ENCODE measurements around the gene NFAM1.
A peak's percentile ranks its signal among the peaks of the same experiment; 100 is the strongest.

The NFAM1 gene

DNA sequence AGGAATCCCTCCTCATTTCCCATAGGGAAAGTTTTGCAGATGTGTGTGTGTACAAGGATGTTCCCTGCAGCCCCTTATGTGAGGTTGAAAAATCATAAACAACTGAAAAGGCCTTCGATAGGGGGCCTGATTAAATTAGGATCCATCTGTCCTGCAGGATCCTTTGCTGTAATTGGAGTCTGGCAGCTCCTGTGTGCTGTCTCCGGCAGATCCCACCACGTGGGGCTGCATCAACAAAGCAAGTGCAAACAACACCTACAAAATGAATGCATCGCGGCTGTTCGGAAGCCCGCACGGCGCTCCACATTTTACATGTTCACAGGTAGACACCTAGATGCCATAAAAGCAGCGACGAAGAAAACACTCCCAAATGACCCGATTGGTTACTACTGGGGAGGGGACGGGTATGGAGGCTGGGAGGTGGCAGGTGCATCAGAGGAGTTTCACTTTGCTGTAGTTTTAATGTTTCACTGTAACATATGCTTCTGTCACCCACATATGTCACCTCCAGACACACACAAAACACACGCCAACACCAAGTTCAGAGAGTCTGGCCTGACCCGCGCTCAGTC lies 52.2 kb downstream of the NFAM1 start:
- no peak for DNase-seq

DNA sequence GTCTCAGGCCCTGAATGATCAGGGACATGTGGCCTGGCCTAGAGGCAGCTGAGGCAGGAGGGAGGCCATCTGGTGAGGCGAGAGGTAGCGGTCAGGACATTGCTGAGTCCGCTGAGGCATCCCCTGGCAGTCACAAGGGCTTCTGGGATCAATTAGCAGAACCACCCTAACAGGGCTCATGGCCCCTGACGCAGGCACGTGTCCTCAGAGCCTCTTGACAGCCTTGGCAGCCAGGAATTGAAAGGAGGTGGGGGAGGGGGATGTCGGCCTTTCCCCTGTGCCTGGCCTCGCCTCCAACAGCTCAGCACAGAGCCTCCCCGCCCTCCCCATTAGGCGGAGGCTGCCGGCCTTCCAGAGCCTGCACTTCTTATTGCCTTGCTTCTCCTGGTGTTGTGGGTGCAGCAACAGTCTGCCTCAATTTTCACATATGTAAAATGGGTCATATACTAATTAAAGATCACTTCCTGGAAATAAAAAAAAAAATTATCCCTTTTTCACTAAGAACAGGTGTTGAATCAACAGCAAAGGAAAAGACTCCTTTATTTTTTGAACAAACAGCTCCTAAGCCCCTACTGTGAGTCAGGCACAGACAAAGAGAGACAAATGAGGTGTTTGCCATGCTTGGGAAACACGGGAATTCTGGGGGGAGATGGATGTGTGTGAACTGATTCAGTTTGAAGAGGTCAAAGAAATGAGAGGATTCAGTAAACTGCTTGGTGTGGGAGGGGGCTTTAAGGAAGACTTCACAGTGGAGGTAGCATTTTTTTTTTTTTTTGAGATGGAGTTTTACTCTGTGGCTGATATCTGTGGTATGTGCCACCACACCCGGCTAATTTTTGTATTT lies 55.3 kb downstream of the NFAM1 start:
- no peak for DNase-seq

DNA sequence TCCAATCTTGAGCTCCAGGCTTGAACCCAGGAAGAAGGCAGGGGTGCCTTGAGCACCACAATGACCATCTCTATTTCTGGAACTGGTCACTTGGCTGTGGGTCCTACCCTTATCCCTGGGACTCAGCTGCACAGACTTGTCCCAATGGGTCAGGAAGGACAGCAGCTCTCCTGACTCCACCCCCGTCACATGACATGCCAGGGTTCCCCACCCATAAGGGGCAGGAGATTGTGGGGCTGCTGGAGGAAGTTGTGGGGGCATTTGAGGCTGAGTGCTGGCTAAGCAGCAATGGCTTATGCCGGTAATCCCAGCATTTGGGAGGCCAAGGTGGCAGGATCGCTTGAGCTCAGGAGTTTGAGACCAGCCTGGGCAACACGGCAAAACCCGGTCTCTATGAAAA lies 56.2 kb downstream of the NFAM1 start:
- DNase-seq, result no peak

DNA sequence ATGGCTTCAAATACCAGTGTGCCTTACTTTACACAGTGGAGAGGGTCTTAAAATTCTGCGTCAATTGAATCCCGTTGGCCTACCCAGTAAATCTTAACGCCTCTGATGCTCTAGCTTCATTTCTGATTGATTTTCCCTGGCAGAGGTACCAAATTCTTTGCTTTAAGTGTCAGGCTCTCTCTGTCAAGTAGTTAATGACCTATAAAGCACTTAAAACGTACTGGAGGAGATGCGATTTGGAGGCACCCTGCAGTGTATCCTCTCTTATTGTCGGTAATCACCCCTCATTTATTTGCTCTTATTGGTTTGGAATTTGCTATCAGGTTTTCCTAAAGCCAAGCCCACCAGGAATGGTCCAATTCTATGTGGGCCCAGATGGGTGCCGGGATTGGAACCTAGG lies 59.2 kb downstream of the NFAM1 start:
- DNase-seq, result no peak

DNA sequence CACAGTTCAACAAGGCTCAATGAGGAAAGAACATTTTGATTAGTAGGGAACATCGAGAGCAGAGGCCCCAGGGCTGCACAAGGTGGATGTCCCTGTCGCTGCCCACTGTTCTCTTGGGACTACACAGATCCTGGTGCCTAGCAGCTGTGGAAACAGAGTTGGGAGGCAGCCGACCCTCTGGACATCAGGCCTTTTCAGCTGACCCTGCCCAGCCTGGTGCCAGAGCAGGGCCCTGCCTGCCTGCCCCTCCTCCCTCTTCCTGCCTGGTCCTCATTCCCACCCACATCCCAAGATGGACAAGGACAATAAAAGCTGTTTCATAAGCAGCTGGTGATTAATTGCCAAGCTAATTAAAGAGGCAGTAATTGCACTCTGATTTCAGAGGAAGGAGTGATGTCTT lies 60.7 kb downstream of the NFAM1 start:
- DNase-seq, result no peak

DNA sequence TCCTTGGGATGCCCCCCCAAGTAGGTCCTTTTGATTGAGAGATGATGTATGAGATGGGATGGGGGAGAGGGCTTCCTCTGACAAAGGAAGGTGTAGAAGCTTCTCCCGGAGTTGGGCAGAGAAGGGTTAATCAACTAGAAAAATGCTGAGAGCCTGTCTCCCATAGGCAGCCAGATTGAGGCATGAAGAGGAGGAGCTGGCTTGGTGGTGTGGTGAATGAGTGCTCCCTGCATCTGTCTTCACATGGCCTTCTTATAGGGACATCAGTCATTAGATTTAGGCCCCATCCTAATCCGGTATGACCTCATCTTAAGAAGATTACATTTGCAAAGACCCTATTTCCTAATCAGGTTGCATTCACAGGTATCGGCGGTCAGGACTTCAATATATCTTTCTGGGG lies 61.1 kb downstream of the NFAM1 start:
- DNase-seq, result no peak

DNA sequence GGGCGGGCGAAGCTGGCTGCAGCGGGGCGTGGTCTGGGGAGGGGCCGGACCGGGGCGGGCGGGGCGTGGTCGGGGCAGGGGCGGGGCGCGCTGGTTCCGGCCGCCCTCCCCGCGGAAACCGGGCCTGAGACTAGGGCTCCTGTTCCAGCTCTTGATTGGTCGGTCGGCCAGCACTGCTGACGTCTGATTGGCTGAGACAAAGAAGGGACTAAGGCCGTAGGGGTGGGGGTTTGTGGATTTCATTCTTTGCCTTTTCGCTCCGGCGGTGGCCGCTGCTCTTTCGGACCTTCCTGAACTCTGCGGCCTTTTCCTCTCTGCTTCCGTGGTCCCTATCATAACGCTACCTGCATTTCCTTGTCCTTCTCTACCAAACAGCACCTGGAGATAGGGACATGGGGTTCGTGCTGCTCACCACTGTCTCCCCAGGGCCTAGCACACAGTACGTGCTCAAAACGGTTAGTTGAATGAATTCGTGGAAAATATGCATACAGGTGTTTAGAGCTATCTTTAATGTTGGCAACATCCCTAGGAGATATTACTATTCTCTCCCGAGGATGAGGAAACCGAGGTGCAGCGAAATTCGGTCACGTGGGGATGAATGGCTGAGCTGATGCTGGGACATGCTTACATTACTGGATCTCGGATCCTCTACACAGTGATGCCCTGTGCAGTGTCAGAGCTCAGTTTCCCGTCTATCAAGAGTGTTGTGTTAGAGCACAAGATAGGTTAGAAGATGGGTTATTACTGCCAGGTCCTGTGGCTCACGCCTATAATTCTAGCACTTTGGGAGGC lies 62.8 kb downstream of the NFAM1 start:
- peak; percentile 69 for DNase-seq

DNA sequence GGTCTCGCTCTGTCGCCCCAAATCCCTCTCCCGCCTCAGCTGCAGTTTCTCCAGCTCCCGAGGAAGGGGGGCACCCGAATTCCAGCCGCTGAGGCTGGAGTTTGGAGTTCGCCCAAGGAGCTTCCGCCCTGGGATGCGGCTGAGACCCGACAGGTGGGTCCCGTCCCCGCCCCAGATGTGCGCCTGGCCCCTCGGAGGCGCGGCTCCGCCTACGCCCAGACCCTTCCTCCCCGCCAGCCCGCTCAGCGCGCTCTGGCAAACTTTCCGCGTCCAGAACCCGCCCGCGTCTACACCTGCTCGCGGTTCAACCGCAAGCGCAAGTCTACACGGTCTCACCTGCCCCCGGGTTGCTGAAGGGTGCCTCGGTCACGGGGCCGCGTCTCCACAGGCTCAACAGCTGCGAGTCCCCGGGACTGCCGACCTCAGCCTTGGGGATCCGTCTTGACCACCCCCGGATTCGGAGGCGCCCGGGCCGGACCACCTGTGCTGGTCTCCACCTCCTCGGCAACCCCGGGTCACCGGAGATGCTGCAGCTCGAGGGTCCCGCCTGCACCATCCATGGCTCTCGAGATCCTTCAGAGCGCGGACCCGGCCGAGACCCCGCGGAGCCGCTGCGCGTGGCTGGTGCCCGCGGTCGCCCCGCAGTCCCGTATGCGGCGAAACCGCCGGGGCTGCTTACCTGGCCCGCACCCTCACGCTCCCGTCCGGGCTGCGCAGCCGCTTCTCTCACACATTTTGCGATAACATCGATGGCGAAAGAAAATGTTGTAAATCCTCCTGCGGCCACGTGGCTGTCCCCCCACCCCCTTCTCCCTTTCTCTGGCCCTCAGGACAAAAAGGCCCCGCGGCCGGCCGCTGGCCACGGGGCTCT lies 63.6 kb downstream of the NFAM1 start:
- DNase-seq, result no peak

DNA sequence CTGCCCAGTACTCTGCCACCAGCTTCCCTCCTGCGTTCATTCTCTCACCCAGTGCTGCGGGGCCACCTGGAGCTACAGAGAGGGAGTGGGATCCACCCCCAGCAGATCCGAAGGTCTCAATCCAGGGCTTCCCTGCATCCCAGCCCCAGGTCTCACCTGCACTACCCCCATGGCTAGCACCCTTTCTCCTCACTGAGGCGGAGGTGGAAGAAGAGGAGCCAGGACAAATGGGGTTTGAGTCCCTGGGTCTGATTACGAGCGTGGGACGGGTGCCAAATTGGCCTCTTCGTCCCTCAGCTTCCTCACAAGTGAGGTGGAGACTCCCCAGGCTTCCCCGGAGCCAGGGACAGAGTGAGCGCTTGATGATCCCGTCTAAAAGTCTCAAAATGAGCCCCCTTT lies 64.2 kb downstream of the NFAM1 start:
- DNase-seq, result no peak

DNA sequence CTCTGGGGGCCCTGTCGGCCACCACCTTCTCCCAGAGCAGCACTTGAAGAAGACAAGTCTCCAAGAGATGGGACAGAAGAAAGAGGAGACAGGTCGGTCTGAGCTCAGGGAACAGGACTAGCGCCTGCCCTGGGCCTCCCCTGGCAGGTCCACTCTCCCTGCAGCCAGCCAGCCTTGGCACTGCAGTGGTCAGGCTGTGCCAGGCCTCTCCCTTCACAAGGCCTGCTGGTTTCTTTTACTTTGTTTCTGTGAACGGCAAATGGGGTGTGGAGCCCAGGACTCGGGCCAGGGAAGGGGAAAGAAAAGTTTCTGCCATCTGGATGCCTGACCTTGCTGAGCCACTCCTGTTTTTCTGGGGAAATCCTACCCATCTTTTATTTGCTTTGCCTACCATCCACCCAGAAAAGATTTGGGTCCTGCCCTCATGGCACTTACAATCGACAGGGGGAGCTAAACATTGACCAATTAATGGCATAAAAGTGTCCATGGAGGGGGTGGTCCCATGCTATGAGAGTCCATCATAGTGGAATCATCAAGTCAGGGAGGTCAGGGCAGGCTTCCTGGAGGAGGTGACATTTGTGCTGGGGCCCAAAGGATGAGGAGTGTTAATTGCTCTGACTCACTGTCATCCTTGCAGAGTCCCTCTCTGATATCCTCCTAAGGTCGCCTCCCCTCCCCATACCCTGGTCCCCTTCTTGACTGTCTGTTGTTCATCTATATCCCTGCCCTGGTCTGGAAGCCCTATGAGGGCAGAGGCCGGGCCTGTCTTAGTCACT lies 65.2 kb downstream of the NFAM1 start:
- DNase-seq, result no peak

DNA sequence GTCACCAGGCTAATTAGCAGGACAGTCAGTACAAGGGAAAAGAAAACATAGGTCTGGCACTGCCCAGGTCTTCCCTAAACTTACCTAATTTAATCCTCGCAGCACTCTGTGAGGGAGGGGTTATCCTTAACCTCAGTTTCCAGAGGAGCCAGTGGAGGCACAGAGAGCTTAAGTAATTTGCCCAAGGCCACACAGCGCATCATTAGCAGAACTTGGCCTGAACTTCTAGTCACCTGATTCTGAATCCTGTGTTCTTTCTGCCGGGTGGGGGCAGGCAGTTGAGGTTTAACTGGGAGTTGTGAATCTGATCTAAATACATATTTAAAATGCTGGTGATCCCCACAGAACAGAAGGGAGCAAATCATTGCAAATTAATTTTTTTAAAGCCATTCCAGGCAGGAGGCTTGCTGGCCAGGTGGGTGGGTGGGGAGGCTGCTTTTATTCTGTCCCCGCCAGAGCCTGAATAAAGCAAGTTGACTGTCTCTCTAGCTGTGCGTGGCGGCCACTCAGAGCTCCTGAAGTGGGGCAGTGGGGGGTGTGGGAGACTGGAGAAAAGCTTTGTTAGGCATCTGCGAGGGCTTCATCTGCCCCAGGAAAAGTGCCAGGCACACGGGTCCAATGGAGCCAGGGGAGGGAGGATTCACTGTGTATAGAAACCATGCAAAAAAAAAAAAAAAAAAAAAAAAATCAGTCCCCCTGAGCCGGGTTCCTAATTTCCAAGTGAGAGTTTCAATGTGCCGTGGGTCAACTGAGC lies 66.1 kb downstream of the NFAM1 start:
- no peak for DNase-seq

DNA sequence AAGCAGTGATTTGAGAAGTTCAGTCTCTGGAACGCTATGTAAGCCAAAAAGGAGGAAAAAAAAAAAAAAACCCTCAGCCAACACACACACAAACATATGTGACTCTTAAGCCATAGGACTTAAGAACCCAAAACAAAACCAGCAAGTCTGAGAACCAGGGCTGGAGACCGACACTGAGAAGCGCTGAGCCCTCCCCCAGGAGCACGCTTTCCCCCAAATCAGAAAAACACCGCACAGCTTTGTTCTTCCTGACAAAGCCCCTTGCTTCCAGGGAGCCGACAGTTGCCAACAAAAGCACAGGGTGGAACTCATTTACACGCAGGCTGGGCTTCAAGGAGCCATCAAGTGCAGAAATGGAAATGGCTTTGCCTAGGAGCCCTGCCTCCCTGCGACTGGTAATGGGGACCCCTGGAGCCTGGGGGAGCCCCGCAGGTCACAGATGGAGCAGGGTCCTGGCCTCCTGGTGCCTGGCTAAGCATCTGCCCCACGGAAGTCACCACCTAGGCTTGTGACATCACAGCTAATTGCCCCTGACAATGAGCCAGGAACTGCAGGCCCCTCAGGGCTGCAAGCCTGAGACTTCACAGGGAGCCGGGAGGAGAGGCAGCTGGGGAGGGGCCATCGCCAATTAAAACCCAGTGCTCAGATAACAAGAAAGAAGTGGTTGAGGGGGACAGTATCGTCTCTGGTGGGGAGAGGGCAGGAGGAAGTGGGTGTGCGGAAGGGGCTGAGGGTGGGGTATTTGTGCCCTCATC lies 66.9 kb downstream of the NFAM1 start:
- no peak for DNase-seq

DNA sequence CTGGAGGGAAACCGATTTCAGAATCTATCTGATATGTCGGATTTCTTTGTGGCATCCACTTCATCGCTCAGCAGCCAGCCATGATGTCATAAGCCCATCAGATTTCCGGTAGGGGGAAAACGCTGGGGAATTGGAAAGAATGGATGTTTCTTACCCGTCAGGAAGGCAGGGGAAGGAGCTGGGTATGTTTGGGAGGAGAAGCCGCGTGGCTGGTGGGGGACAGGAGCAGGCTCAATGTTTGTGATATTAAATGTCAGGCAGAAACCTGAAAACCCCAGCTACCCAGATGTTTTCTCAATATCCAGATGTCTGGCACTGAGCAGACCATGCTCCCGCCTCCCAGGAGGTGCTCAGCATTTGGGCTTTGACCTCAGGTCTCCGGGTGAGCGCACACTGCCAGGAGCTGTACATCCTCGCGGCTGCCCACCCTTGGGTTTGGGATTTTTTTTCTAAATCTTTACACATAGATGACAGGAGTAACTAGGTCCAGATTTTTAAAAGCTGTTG lies 67.5 kb downstream of the NFAM1 start:
- DNase-seq, result no peak

DNA sequence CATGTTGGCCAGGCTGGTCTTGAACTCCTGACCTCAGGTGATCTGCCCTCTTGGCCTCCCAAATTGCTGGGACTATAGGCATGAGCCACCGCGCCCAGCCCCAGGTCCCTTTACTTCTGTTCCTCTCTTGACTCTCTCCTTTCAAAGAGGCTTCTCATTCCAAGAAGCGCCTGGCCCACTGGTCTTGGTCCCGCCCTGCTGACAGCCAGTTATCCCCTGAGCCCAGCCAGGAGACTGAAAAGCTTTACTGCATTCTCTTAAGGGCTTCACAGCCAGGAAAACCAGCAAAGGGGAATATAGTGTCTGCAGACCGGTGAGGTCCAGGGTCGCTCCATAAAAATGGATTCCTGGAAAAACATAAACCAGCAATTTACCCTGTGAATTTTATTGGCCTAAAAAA lies 68.3 kb downstream of the NFAM1 start:
- DNase-seq, result no peak

DNA sequence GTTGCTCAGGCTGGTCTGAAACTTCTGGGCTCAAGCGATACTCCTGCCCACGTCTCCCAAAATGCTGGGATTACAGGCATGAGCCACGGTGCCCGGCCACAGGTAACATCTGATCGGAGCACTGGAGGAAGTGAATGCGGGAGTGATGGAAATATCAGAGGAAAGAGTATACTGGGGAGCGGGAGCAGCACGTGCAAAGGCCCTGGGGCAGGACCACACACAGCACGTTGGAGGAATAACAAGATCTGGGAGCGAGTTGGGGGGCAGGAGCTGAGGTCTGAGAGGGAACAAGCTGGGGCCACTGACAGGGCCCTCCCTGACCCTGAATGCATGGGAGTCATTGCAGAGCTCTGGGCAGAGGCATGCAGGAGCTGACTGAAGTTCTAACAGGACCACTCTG lies 70.7 kb downstream of the NFAM1 start:
- DNase-seq, result no peak

DNA sequence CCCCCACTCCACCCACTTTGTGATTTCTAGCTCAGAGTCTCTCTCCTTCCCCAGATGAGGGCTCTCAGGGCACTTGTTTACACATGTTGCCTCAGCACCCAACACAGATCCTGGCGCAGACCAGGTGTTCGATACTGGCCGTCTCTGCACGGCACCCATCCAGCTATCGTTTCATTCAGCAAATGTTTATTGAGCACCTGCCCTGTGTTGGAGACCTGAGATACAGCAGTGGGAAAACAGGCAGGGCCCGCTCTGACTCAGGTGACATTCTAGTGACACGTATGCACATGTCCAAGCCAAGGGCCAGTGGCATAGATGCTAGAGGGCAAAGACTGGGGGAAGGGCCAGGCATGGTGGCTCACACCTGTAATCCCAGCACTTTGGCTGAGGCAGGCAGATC lies 71.9 kb downstream of the NFAM1 start:
- DNase-seq, result no peak

DNA sequence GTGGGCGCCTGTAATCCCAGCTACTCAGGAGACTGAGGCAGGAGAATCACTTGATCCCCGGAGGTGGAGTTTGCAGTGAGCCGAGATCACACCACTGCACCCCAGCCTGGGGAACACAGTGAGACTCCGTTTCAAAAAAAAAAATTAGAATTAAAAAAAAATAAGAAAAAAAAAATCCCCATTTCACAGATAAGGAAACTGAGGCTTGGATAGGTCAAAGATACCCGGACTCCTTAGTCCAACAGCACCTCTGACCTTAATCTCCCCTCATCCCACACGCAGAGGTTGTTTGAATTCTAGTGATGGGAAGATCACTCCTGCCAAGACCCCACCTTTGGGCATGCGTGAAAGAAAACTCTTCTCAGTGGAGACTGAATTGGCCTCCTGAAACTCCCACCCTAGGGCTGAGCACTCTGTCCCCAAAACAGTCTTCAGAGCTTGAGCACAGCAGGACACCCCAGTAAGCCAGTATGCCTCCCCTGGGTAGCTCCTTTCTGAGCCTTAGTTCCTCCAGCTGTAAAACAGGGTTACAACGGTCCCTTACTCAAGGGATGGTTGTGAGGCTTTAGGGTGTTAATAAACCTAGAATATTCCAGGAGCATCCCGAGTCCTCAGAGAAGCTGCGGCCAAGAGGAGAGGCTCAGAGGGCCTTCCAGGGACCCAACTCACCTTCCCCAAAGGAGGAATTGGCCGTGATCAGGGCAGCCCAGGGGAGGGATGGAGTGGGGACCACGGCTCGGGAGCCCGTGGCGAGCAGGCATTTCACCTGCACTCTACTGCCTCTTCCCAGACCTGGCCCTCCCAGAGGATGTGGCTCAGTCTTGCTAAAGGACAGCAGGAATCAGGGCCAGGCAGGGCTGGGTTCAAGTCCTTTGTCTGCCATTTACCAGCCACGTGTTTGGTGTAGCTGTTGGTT lies 73.3 kb downstream of the NFAM1 start:
- no peak for DNase-seq

DNA sequence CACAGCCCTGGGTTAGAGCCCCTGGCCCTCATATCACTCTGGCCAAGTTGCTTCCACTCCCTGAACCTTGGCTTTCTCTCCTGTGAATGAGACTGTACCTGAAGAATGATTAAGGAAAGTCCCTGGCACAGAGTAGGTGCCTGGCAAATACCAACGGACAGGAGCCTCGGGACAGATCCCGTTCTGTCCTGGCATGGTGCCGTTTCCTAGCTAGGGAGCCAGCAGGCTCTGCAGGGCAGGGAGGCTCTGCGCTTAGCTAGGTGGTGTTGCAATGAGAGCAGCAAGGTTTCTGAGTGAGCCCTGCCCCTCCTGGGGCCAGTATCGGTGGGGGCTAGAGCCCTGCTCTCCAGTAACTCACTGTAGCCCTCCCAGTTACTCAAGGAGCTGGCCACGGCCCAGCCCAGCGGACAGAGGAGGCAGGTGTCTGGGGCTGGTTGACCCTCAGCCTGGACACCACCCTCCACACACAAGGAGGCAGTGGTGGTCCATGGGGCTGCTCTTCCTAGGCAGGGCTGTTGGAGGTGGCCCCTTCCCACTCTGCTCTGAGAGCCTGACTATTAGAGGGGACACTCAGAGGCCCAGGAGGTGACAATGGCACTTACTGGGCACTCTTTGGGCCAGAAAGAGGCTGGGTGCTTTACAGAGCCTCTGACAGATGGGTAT lies 74.4 kb downstream of the NFAM1 start:
- no peak for DNase-seq

DNA sequence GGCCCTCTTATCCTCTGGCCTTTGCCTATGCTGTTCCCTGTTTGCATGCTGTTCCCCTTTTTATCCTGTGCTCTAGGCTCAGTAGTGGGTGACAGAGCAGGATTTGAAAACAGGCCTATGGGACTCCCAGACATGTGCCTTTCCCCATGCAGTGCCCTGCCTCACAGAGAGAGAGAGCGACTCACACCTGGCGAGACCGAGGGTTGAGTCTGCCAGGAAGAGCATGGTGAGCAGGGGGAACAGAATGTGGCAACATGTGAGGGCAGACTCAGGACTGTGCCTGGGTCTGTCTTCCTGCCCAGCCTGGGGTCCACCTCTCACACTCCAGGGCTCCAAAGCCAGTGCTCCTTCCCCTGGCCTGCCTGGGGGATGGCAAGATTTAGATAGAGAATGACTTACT lies 75.0 kb downstream of the NFAM1 start:
- no peak for DNase-seq

All from activated T-cell treated with anti-CD3 and anti-CD28 coated beads for 4 hours (primary cell).